BLaER1 treated with 17β-estradiol and CSF1 and Interleukin-3, amounts not matched to agents 10 nM and 100 nM (cell line): Measurements from ENCODE around the gene PKNOX2.

Experiments
- H3K27ac ChIP-seq, 11 experiments: shearing (Covaris generic); formaldehyde crosslinking; 2 replicates each; pipeline ENCODE4 v1.8.1; 2022
- H3K27me3 ChIP-seq, 11 experiments: shearing (Covaris generic); formaldehyde crosslinking; 2 replicates each; pipeline ENCODE4 v1.8.1; 2022
- H3K36me3 ChIP-seq, 11 experiments: shearing (Covaris generic); formaldehyde crosslinking; 2 replicates each; pipeline ENCODE4 v1.8.1; 2022
- H3K4me1 ChIP-seq, 10 experiments: shearing (Covaris generic); formaldehyde crosslinking; 2 replicates each; pipeline ENCODE4 v1.8.1; 2022
- H3K4me2 ChIP-seq, 11 experiments: shearing (Covaris generic); formaldehyde crosslinking; 2 replicates each; pipeline ENCODE4 v1.8.1; 2022
- H3K4me3 ChIP-seq, 10 experiments: shearing (Covaris generic); formaldehyde crosslinking; 2 replicates each; pipeline ENCODE4 v1.8.1; 2022
- H3K9ac ChIP-seq, 11 experiments: shearing (Covaris generic); formaldehyde crosslinking; 2 replicates each; pipeline ENCODE4 v1.8.1; 2022
- H3K9me3 ChIP-seq, 11 experiments: shearing (Covaris generic); formaldehyde crosslinking; replicated peaks in 1 of 11; 2 replicates each; pipeline ENCODE4 v1.8.1; 2022
- H4K20me1 ChIP-seq, 11 experiments: shearing (Covaris generic); formaldehyde crosslinking; 2 replicates each; pipeline ENCODE4 v1.8.1; 2022
- Cebpa-rat ChIP-seq, 11 experiments: shearing (Covaris generic); IDR thresholded peaks; 2 replicates each; pipeline ENCODE4 v1.8.1; 2022

PKNOX2 gene

GRCh38 chr11:125253795-125254525 lies 89.4 kb downstream of the PKNOX2 start:
- no peak overlapping the region for H3K27ac ChIP-seq

GRCh38 chr11:125256541-125257189 lies 92.1 kb downstream of the PKNOX2 start:
- Histone ChIP-seq H3K4me3 (no peak overlapping the region), H3K27ac (peak overlapping the region in 9 of 11 experiments; percentile 19 to 61 (median 42); a peak in 13 of 22 replicates), H4K20me1 (no peaks in the 10 kb centered on the region; a peak in 1 of 22 replicates), H3K27me3 (peaks cover 0 to under 1% (median 0%) of the 10 kb centered on the region in 11 experiments; a peak in 1 of 22 replicates), H3K9ac (peak overlapping the region in 2 of 11 experiments; percentile 24 to 28; a peak in 2 of 22 replicates), H3K4me2 (peak overlapping the region; percentile 59 to 87 (median 76)), H3K9me3 (no peaks in the 10 kb centered on the region), H3K36me3 (no peaks in the 10 kb centered on the region), H3K4me1 (peaks cover 35 to 39% (median 36%) of the 10 kb centered on the region in 10 experiments)
- TF ChIP-seq Cebpa-rat (IDR thresholded peaks at IDR 0.05): no peak

More at GRCh38 chr11:125253795-125254525, 89.4 kb downstream of the PKNOX2 start:
- Histone ChIP-seq H3K4me3 (no peak overlapping the region), H3K9me3 (no peaks in the 10 kb centered on the region), H3K4me1 (peaks cover 29 to 37% (median 32%) of the 10 kb centered on the region in 10 experiments), H3K4me2 (peak overlapping the region in 1 of 11 experiments; percentile 34; a peak in 1 of 22 replicates), H4K20me1 (no peaks in the 10 kb centered on the region; a peak in 1 of 22 replicates), H3K27me3 (no peaks in the 10 kb centered on the region), H3K36me3 (no peaks in the 10 kb centered on the region), H3K9ac (no peak overlapping the region)
- no peak for TF ChIP-seq Cebpa-rat (IDR thresholded peaks at IDR 0.05)

- peaks cover 35 to 39% (median 36%) of the 10 kb centered on the region in 10 experiments for H3K4me1 ChIP-seq
- H3K4me3 ChIP-seq: no peak overlapping the region
- no peak overlapping the region for H3K9ac ChIP-seq
- H3K9me3 ChIP-seq: no peaks in the 10 kb centered on the region
- no peak overlapping the region for H3K27ac ChIP-seq
- TF ChIP-seq Cebpa-rat (IDR thresholded peaks at IDR 0.05): no peak
- peaks cover 0 to 6% (median 0%) of the 10 kb centered on the region in 11 experiments; a peak in 4 of 22 replicates for H3K27me3 ChIP-seq
- no peaks in the 10 kb centered on the region for H3K36me3 ChIP-seq
- no peaks in the 10 kb centered on the region; a peak in 1 of 22 replicates for H4K20me1 ChIP-seq
- H3K4me2 ChIP-seq: peak overlapping the region; percentile 59 to 87 (median 76)
Observed at GRCh38 chr11:125257190-125257579, 92.6 kb downstream of the PKNOX2 start.

- Histone ChIP-seq H3K36me3 (no peaks in the 10 kb centered on the region), H3K27ac (no peak overlapping the region), H4K20me1 (no peaks in the 10 kb centered on the region), H3K4me2 (peak overlapping the region; percentile 59 to 87 (median 76)), H3K4me1 (peaks cover 36 to 39% (median 37%) of the 10 kb centered on the region in 10 experiments), H3K9ac (no peak overlapping the region), H3K9me3 (no peaks in the 10 kb centered on the region), H3K4me3 (no peak overlapping the region), H3K27me3 (peaks cover 2 to 11% (median 4%) of the 10 kb centered on the region in 11 experiments; a peak in 19 of 22 replicates)
- TF ChIP-seq Cebpa-rat (IDR thresholded peaks at IDR 0.05): no peak
Observed at GRCh38 chr11:125257751-125258150, 93.2 kb downstream of the PKNOX2 start.

GRCh38 chr11:125258291-125259032 lies 93.9 kb downstream of the PKNOX2 start:
- no peak for TF ChIP-seq Cebpa-rat (IDR thresholded peaks at IDR 0.05)
- H4K20me1 ChIP-seq: no peaks in the 10 kb centered on the region
- no peaks in the 10 kb centered on the region for H3K36me3 ChIP-seq
- peak overlapping the region; percentile 59 to 87 (median 76) for H3K4me2 ChIP-seq
- H3K9ac ChIP-seq: no peak overlapping the region
- H3K4me1 ChIP-seq: peaks cover 31 to 46% (median 44%) of the 10 kb centered on the region in 10 experiments
- no peaks in the 10 kb centered on the region for H3K9me3 ChIP-seq
- H3K4me3 ChIP-seq: no peak overlapping the region
- peaks cover 9 to 19% (median 11%) of the 10 kb centered on the region in 11 experiments; a peak in 20 of 22 replicates for H3K27me3 ChIP-seq
- H3K27ac ChIP-seq: no peak overlapping the region

GRCh38 chr11:125261588-125261987 lies 97.0 kb downstream of the PKNOX2 start:
- H3K36me3 ChIP-seq: no peaks in the 10 kb centered on the region
- 0 out of 22 replicates have a peak, but pooled peaks cover 0 to 6% (median 0%) of the 10 kb centered on the region in 11 experiments for H4K20me1 ChIP-seq
- H3K27ac ChIP-seq: no peak overlapping the region
- peaks cover 12 to 39% (median 21%) of the 10 kb centered on the region in 11 experiments; a peak in 20 of 22 replicates for H3K27me3 ChIP-seq
- TF ChIP-seq Cebpa-rat (IDR thresholded peaks at IDR 0.05): no peak
- no peaks in the 10 kb centered on the region for H3K9me3 ChIP-seq
- H3K4me2 ChIP-seq: no peak overlapping the region
- no peak overlapping the region for H3K9ac ChIP-seq
- H3K4me1 ChIP-seq: peaks cover 33 to 65% (median 64%) of the 10 kb centered on the region in 10 experiments
- no peak overlapping the region for H3K4me3 ChIP-seq

- H3K4me1 ChIP-seq: peaks cover 26 to 58% (median 56%) of the 10 kb centered on the region in 10 experiments
- no peak for TF ChIP-seq Cebpa-rat (IDR thresholded peaks at IDR 0.05)
- H3K27ac ChIP-seq: no peak overlapping the region
- peak overlapping the region in 2 of 11 experiments; percentile 85 to 93; a peak in 1 of 22 replicates for H3K4me2 ChIP-seq
- no peak overlapping the region for H3K9ac ChIP-seq
- no peak overlapping the region for H3K4me3 ChIP-seq
- H4K20me1 ChIP-seq: 0 out of 22 replicates have a peak, but pooled peaks cover 0 to 6% (median 0%) of the 10 kb centered on the region in 11 experiments
- H3K36me3 ChIP-seq: no peaks in the 10 kb centered on the region
- H3K27me3 ChIP-seq: peaks cover 12 to 39% (median 21%) of the 10 kb centered on the region in 11 experiments; a peak in 20 of 22 replicates
- H3K9me3 ChIP-seq: no peaks in the 10 kb centered on the region
Observed at GRCh38 chr11:125262194-125262829, 97.8 kb downstream of the PKNOX2 start.

GRCh38 chr11:125262830-125263218 lies 98.3 kb downstream of the PKNOX2 start:
- Histone ChIP-seq H3K4me1 (peaks cover 21 to 53% (median 51%) of the 10 kb centered on the region in 10 experiments), H3K9ac (no peak overlapping the region), H3K36me3 (no peaks in the 10 kb centered on the region), H3K4me3 (no peak overlapping the region), H3K4me2 (peak overlapping the region in 9 of 11 experiments; percentile 59 to 93 (median 85); a peak in 18 of 22 replicates), H3K27me3 (peaks cover 12 to 39% (median 21%) of the 10 kb centered on the region in 11 experiments; a peak in 20 of 22 replicates), H3K27ac (no peak overlapping the region), H4K20me1 (0 out of 22 replicates have a peak, but pooled peaks cover 0 to 6% (median 0%) of the 10 kb centered on the region in 11 experiments), H3K9me3 (no peaks in the 10 kb centered on the region)
- TF ChIP-seq Cebpa-rat (IDR thresholded peaks at IDR 0.05): no peak
